ENCODE data around the gene NPLOC4. TPM values are rescaled to one million over a fixed set of nuclear protein-coding genes. Genes with fewer than 3 reads are reported as not detected.
A peak's percentile ranks its signal among the peaks of the same experiment; 100 is the strongest.

NPLOC4 gene
- total and polyA plus RNA-seq, 9 of the 15 experiments (the other 6 are each of a cell fraction or from before 2014, with no cell fraction given) = 1.5 to 116 (median 64.5) TPM

DNA sequence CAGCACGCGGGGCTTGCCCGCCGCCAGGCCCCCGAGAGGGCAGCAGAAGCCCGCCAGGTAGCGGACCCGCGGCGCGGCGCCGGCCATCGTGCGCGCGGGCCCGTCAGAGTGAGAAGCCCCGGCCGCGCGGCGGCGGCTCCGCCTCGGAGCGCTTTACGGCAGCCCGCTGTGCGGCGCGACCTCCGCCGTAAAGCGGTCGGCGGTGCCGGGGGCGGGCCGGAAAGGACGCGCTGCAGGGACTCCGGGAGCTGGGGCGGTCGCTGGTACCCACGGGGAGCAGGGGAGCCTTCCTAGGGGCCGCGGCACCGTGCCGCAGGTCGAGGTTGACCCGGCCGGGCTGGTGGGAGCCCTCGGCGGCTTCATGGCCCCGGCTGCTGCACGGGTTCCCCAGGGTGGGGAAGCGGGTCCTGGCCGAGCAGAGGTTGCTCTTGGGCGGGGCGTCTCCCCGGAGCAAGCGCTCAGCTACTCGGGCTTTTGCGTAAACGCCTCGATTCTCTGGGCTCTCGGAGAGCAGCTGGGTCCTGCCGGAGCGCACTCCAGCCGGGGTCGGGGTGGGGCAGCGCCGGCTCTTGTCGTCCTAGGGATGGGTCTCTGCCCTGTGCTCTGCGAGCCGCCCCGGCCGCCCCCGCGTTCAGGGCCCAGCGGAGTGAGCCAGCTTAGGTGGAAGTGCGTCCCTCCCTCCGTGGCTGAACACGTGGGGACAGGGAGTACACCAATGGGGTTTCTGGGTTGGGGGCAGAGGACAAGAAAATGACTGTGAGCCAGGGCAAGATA, 84.5 kb downstream of the NPLOC4 start, which contains the start of gene FAAP100 (continued):
- no peak for TF ChIP-seq ZNF445 (CRISPR knock-in tag; IDR thresholded peaks at IDR 0.05; ENCODE audit: low read depth)
- peak; percentile 79; the same call in 1 of the 2 replicates for TF ChIP-seq PHF8 (IDR thresholded peaks at IDR 0.05; ENCODE audit: borderline replicate concordance, low read length)
- TF ChIP-seq, protein P1, sequence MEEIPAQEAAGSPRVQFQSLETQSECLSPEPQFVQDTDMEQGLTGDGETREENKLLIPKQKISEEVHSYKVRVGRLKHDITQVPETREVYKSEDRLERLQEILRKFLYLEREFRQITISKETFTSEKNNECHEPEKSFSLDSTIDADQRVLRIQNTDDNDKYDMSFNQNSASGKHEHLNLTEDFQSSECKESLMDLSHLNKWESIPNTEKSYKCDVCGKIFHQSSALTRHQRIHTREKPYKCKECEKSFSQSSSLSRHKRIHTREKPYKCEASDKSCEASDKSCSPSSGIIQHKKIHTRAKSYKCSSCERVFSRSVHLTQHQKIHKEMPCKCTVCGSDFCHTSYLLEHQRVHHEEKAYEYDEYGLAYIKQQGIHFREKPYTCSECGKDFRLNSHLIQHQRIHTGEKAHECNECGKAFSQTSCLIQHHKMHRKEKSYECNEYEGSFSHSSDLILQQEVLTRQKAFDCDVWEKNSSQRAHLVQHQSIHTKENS (CRISPR knock-in tag; IDR thresholded peaks at IDR 0.05) = no peak
- TF ChIP-seq TEAD1 (CRISPR knock-in tag; IDR thresholded peaks at IDR 0.05) = 0 out of 4 replicates have a peak, but pooled peaks of 1 of the 2 experiments have one; percentile 65
- TF ChIP-seq PCBP1 (IDR thresholded peaks at IDR 0.05; ENCODE audit: low read depth, low read length, poor library complexity, severe bottlenecking) = peak; percentile 32
- TF ChIP-seq KDM5B (IDR thresholded peaks at IDR 0.05; ENCODE audit: insufficient replicate concordance, low read depth, low read length) = peak; percentile 94
- TF ChIP-seq KDM2B (CRISPR knock-in tag; IDR thresholded peaks at IDR 0.05) = no peak; the same call in 1 of the 2 replicates
- TF ChIP-seq FOXP4 (CRISPR knock-in tag; IDR thresholded peaks at IDR 0.05; ENCODE audit: borderline replicate concordance) = no peak
- no peak for TF ChIP-seq MAFG (tag; conservative IDR thresholded peaks at IDR 0.05)
- peak; percentile 21 for TF ChIP-seq FOS (IDR thresholded peaks at IDR 0.05; ENCODE audit: extremely low read depth, insufficient read length)
- no peak for TF ChIP-seq CREB5 (CRISPR knock-in tag; IDR thresholded peaks at IDR 0.05)
- no peak for TF ChIP-seq ZNF766 (CRISPR knock-in tag; conservative IDR thresholded peaks at IDR 0.05)
- TF ChIP-seq PYGO2 (tag; IDR thresholded peaks at IDR 0.05) = no peak
- no peak for TF ChIP-seq CBFB (CRISPR knock-in tag; IDR thresholded peaks at IDR 0.05)
- TF ChIP-seq ILF3 (IDR thresholded peaks at IDR 0.05; ENCODE audit: borderline replicate concordance) = no peak
- TF ChIP-seq, protein P2, sequence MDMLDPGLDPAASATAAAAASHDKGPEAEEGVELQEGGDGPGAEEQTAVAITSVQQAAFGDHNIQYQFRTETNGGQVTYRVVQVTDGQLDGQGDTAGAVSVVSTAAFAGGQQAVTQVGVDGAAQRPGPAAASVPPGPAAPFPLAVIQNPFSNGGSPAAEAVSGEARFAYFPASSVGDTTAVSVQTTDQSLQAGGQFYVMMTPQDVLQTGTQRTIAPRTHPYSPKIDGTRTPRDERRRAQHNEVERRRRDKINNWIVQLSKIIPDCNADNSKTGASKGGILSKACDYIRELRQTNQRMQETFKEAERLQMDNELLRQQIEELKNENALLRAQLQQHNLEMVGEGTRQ (CRISPR knock-in tag; IDR thresholded peaks at IDR 0.05) = peak; percentile 63; the same call in 1 of the 2 replicates
- no peak for TF ChIP-seq ZNF143 (CRISPR knock-in tag; IDR thresholded peaks at IDR 0.05)
- no peak for TF ChIP-seq HDAC8 (tag; IDR thresholded peaks at IDR 0.05)
- TF ChIP-seq NR2C1 (IDR thresholded peaks at IDR 0.05) = no peak
- TF ChIP-seq NR2C1 (tag; IDR thresholded peaks at IDR 0.05) = no peak
- peak; percentile 23; the same call in 1 of the 2 replicates for TF ChIP-seq KLF13 (tag; IDR thresholded peaks at IDR 0.05; ENCODE audit: borderline replicate concordance, low read depth)

Data from K562 (cell line).